ENCODE data around the gene BSND.

The BSND gene

DNA sequence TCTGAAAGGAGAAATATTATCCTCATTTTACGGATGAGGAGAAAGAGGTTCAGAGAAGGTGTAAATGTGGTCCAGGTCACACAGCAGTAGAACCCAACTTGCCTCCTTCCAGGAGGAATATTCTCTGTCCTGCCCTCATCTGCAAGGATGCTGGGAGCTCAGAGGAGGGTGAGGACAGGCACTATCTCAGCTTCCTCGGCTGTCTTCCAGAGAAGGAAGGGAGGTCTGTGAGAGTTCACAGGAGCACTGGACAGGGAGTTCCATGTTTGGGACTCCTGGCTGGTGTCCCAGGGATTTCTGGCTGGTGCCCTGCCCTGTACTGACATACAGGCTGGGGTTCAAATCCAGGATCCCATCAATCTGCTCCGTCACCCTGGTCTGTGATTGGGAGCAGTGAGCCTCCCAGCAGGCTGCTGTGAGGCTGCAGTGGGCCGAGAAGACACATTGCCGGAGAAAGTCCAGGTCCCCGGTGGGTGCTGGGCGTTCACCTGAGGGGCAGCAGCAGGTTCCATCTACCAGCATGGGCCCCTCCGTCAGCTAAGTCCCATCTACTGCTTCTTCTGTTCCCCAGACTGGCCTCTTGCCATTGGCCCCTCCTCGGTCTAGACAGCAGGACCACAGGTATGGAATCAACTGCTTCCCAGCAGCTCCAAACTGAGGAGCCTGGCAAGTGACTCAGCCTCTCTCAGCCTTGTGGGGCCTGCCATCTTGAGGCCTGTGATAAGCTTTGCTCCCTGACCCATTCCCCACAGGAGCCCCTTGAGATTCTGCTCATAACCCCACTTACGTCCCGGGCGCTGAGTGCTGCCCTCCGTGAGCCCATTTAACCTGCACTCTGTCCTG lies 8.5 kb upstream of the BSND start:
- peak in 1 of 10 donors; percentile 54 for DNase-seq

DNA sequence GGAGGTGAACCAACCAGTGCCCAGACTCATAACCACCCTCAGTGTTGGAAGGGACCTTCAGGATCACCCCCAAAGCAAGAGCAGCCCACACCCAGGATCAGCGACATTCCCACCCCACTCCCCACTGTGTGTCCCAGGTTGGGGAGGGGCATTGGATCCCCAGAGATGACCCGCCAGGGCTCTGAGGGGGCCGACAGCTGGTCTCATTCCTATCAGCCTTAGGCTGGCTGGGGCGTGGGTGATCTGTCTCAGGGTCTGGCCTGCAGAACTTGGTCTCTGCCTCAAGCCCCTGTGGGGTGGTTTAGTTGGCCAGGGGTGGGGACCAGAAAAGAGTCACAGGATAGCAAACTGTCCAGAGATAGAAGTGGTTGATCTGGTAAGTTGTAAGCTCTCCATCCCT lies 7.8 kb upstream of the BSND start:
- DNase-seq: peak in 1 of 10 donors; percentile 40
- intact Hi-C loops (cut with DNase I): no loop called here

More for the DNA sequence above, 8.5 kb upstream of the BSND start:
- intact Hi-C loops (cut with DNase I): no loop called here

DNA sequence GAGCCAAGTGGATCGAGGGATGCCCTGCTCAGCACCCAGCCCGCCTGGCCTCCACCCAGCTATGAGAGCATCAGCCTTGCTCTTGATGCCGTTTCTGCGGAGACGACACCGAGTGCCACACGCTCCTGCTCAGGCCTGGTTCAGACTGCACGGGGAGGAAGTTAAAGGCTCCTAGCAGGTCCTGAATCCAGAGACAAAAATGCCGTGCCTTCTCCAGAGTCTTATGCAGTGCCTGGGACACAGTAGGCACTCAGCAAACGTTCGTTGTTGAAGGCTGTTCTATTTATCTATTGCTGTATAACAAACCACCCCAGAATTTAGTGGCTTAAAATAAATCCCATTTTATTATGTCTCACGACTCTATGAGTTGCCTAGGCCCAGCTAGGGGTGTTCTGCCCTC lies 6.8 kb upstream of the BSND start:
- DNase-seq: peak in 1 of 10 donors; percentile 72
- intact Hi-C loops (cut with DNase I): no loop called here

DNA sequence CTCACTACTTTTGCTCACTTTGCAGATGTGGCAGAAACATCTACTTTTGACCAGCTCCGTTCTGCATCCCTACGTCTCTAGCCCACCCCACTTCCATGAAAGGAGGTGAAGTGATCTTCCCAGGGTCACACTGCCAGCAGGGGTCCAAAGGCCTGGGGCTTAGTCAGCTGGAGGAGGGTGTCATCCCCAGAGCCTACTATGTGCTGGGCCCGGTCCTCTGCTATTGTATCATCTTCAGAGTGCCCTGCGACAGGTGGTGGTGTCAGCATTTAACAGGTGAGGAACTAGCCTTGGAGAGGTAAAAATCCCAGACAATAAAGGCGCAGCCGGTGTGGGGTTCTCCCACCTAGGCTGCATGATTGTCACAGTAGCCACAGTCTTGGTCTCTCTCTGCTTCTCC lies 5.6 kb upstream of the BSND start:
- intact Hi-C loops (cut with DNase I): no loop called here

DNA sequence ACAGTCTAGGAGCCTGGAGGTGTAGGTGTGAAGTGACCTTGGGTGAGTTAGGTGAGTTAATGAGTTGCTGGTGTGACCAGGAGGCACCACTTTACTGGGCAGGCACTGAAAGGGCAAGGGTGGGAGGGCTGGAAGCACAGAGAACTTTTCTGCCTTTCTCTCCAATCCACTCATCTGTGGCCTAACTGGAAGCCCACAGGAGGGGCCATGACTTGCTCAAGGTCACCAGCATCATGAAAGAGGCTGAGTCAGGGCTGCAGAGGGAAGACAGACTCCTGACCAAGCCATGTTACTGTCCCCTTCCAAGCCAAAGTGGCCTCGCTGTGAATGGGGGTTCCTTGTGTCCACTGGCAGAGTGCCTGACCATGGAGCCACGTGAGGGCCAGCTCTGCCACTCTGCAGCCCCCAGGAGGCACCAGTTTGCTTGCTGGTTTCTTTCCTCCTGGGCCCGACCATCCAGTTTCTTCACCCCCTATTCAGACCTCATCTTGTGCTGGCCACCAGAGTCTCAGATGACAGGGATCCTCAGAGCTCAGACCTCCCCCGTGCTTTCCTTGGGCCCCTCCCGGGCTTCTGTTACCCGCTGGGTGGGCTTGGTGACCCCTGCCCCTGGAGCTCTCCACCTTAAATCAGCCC lies 4.3 kb upstream of the BSND start:
- intact Hi-C loops (cut with DNase I): no loop called here
- DNase-seq: peak in 3 of 10 donors; percentile 31 to 49 (median 46)

More for the DNA sequence above, 5.6 kb upstream of the BSND start:
- DNase-seq: peak in 1 of 10 donors; percentile 9

DNA sequence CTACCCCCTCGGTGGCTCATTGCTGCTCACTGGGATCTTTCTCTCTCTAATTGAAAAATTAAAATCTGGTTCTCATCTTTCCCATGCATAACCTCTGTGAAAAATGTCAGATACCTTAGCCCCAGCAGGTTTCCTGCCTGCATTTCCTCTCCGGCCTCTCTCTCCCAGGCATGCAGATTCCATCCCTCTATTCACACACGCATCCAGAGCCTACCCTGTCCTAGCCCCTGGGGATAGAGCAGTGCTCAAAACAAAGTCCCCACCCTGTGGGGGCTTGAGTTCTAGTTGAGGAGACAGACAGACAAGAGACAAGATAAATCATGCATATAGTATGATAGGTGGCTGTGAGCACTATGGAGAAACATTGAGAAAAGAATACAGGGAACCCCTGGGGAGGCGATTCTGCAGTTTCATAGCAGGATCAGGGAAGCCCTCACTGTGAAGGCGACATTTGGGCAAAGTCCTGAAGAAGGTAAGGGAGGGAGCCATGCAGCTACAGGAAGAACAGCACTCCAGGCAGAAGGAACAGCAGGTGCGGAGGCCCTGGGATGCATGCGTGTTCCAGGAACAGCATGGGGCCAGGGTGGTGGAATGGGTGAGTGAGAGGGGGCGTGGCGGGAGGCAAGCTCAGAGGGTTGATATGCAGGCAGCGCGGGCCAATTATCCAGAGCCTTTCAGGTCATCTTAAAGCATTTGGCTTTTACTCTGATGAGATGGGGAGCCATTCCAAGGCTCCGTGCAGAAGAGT lies 3.5 kb upstream of the BSND start:
- intact Hi-C loops (cut with DNase I): no loop called here
- peak in 2 of 10 donors; percentile 14 to 50 for DNase-seq

DNA sequence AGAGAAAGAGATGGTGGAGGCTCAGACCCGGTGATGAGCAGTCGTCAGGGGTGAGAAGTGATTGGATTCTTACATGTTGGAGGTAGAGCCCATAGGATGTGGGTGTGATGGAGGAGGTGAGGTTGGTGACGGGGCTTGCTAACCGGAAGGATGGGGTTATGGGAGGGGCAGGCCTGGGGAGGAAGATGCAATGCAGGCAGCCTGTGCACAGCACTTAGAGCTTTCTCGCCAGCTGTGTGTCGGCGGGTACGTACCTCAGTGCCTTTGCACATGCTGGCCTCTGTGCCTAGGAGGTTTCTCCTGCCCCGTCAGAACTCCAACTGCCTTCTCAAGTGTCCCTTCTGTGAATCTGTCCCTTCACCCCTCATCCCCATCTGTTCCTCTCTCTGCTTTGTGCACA lies 2.9 kb upstream of the BSND start:
- intact Hi-C loops (cut with DNase I): loop anchor here (1.0 kb wide), 1 partner anchor 46 kb away; no protein-coding TSS in a partner anchor
- DNase-seq: peak in 2 of 10 donors; percentile 31 to 42

DNA sequence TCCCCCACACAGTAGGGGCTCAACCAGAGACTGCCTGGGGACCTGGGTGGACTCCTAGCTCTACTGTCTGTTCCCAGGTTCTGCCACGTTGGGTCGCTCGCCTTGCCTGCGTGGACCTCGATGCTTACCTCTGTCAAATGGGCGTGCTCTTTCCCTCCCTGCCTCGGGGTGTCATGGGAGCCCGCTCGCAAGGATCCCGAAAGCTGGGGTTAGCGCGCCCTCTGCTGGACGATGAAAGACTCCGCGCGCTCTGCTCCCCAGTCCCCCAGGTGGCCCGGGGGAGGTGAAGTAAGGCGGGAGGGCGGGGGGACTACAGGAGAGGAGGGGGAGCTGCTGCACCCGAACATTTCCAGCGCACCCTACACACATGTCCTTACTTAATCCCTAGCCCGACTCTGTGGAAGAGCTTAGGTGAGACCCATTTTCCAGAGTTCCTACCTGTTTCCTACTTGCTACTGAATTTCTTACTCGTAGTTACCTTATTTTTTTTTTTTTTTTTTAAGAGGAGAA lies 2.3 kb upstream of the BSND start:
- peak in 9 of 10 donors; percentile 18 to 94 (median 67) for DNase-seq
- intact Hi-C loops (cut with DNase I): loop anchor here (1.0 kb wide), 1 partner anchor 46 kb away; no protein-coding TSS in a partner anchor

DNA sequence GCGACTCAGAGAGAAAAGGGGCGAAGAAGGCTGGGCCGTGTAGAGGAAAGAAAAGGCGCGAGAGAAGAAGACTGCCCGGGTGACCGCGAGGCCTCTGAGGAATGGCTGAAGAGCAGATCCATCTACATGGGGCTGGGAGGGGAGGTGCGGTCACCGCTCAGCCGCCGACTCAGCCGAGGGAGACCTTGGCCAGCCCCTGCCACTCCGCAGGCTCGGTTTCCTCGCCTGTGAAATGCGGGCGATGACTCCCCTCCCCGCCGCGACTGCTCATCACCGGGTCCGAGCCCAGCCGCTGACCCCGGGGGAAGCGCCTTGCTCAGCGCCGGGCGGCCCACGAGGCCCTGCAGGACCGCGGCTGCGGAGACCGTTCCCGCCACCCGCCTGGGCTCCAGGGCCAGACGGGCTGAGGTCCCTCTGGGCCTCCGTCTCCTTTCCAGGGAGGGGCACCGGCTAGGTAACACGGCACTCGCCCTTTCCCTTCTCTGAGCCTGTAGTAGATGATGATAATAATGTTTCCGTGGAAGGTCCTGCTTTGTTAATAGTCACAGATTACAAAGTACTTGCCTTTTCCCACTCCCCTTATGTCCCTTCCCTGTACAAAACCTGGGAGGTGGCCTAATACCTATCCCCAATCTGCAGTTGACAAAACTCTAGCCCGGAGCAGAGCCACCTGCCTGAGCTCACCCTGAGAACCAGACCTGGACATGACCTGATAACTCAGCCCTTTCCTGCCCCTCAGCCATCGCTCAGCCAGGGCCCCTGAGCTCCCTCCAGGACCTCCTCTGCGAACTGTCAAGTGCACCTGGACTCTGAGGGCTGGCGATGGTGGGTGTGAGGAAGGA lies 1.6 kb upstream of the BSND start:
- intact Hi-C loops (cut with DNase I): loop anchor here (1.0 kb wide), 1 partner anchor 47 kb away; no protein-coding TSS in a partner anchor
- DNase-seq: peak in 2 of 10 donors; percentile 64 to 79

DNA sequence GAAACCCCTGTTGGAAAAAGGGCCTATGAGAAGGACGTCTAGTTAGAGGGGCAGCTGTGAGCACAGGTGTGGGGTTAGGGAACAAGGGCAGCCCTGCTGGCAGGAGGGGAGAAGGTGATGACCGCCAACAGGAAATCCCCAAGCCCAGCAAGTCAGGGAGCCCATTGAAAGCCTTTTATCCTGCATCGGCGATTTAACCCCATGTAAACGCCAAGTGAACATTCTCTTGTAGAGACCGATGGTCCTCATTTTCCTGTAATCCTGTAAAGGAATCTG lies 1.1 kb upstream of the BSND start:
- DNase-seq: no peak
- intact Hi-C loops (cut with DNase I): no loop called here

DNA sequence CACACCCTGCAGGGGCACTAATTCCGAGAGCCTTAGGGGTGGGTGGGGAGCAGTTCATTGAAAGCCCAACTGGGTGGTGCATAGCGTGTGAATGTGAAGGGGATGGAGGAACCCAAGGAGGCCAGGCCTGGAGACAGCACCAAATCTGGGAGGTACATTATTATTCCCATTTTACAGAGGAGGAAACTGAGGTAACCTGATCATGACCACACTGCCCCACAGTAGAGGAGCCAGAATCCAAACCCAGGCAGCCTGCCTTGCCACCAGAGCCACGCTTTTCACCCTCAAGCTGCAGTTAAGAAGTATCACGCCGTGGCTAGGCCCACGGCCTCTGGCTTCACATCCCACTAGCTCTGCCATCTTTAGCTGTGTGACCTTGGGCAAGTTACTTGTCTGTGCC lies 633 bp upstream of the BSND start:
- intact Hi-C loops (cut with DNase I): no loop called here

DNA sequence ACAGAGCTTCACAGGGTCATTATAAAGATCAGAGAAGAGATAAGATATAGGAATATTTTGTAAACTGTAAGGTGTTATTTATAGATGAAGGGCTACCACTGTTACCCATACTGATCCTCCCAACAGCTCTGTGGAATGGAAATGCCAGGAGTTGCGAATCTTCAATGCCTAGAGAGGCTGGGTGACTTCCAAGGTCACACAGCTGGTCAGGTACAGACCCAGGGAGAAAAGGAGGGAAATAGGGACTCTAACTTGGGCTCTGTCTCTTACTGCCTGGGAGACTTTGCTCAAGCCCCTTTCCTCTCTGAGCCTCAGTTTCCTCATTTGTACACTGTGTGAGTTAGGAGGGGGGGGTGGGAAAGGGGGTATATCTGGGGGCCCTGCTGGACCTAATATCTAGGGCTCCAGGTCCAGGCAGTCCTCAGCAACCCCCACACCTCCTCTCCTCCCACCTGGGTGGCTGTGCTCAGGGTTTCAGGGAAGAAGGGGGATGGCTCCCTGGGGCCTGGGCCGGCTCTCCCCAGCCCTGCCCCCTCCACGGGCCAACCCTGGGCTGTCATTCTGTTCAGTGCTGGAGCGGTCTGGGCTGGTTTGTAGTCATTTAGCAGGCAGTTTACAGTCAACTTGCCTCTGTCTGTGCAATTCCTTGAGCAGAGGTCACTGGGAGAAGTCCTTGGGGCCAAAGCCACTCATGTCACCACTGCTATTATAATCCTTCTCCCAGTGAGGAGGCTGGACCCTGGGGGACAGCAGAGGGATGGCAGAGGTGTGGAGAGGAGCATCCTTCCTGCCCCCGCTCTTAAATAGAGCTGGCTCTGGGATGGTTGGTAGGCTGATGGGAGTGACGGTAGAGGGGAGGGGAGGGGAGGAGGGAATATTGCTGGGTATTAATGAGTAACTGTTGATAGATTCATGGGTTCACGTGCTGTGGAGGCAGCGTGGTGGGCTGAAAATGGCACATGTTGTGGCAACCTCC lies 1.7 kb downstream of the BSND start:
- intact Hi-C loops (cut with DNase I): no loop called here

More for the DNA sequence above, 633 bp upstream of the BSND start:
- peak in 1 of 10 donors; percentile 24 for DNase-seq

DNA sequence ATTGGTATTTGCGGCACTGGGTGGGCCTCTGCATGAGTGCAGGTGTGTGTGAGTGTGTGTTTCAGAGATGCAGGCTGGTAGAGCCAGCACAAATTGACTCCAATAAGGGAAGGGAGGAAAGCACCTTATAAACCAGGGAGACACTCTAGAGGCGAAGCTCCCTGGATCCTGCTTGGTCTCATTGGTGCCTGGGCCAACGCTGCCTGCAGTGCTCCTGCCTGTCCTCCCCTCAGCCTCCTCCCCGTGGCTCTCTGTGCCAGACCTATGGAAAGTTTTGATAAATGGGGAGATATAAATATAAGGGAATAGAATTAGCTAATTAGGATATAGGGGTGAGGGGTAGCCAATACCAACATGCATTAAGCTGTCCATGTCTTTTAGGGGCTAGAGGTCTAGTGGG lies 2.6 kb downstream of the BSND start:
- peak in 2 of 10 donors; percentile 45 to 53 for DNase-seq
- intact Hi-C loops (cut with DNase I): no loop called here

More for the DNA sequence above, 1.7 kb downstream of the BSND start:
- peak in 1 of 10 donors; percentile 25 for DNase-seq

DNA sequence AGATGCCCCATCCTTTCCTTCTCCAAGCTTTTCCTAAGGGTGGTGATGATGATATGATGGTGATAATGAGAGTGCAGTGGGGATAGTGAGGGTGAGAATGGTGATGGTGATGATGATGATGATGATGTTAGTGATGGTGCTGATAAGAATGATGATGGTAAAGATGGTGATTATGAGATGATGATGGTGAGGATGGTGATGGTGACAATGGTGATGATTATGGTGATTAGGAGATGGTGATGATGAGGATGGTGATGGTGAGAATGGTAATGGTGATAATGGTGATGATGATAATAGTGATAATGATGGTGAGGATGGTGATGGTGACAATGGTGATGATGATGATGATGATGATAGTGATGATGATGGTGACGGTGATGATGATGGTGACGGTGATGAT lies 4.0 kb downstream of the BSND start:
- intact Hi-C loops (cut with DNase I): no loop called here
- no peak for DNase-seq

DNA sequence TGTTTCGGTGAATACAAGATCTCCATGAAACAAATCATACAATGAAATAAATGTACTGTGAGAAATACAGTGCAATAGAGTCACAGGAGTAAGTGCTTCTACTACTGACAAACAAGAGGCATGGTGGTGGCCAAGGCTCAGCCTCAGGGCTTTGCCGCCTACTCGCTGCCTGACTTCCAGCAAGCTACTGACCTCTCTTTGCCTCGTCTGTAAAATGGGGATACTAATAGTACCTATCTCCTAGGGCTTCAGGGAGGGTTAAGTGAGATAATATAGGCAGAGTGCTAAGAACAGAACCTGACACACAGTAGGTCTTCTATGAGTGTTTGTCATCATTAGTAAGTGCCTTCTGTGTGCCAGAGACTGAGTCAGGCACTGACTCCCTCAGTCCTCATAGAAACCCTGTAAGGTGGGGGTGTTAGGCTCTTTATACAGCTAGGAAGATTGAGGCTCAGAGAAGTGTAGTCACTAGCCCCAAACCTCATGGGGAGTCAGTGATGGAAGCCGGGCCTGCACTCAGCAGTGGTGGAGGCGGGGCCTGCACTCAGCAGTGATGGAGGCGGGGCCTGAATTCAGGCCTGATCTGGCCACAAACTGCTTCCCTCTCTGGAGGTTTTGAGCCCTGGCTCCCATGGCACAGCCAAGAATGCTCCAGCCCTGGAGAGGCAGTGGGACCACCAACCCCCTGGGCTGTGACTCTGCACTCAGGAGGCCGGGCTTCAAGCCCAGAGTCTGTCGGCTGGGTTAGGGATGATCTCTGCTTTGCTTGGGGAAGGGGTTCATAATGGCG lies 6.8 kb downstream of the BSND start:
- intact Hi-C loops (cut with DNase I): no loop called here
- peak in 1 of 10 donors; percentile 33 for DNase-seq

DNA sequence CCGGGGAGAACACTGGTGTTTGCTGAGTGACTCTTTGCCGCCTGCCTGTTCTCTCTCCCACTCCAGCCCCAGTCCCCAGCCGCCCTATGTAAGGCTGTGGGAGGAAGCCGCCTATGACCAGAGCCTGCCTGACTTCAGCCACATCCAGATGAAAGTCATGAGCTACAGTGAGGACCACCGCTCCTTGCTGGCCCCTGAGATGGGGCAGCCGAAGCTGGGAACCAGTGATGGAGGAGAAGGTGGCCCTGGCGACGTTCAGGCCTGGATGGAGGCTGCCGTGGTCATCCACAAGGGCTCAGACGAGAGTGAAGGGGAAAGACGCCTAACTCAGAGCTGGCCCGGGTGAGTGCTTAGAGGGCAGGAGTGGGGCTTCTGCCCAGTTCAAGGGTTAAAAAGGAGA lies 8.2 kb downstream of the BSND start:
- intact Hi-C loops (cut with DNase I): no loop called here

DNA sequence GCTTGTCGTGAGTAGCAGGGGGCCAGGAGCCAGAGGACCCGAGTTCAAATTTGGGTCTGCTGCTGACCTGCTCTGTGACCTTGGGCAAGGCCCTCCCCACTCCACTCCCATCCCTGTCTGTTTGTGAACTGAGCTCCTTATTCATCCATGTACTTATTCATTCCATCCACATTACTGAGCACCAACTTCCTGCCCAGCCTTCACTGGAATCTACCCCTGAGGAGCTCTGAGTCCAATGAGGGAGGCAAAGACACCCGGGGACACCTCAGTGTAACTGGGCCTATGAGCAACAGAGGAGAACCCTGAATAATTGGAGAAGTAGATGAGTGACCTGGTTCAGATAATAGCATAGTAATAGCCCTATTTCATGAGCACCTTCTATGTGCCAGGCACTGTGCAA lies 8.9 kb downstream of the BSND start:
- intact Hi-C loops (cut with DNase I): no loop called here
- DNase-seq: peak in 1 of 10 donors; percentile 22

More for the DNA sequence above, 8.2 kb downstream of the BSND start:
- DNase-seq: peak in 1 of 10 donors; percentile 57
